ENCODE measurements around the gene HSD17B4. TPM values are rescaled to one million over a fixed set of nuclear protein-coding genes. Genes with fewer than 3 reads are reported as not detected.
"Not testable (repeated sequence)": the region's sequence is repeated elsewhere in the genome, so short reads cannot be mapped to it uniquely, and the experiment has no call there.

HSD17B4 gene
- 87.4 and 87.7 TPM in 2 replicates for total RNA-seq (2014; rRNA removed)
- 52.1 TPM for polyA plus RNA-seq (2012)

- DNase-seq (ENCODE audit: low read depth), result peak; percentile 80
Observed at GRCh38 chr5:119452373-119453039, at the start of gene HSD17B4. Gene HSD17B4 (plus strand): TSS chr5:119452497. CDS start chr5:119452576, 79 bp downstream.

- no peak for DNase-seq (ENCODE audit: low read depth)
Observed at GRCh38 chr5:119402555-119402954, 49.7 kb upstream of the HSD17B4 start.

GRCh38 chr5:119404033-119404432 is 48.3 kb upstream of the HSD17B4 start:
- no peak for DNase-seq (ENCODE audit: low read depth)

GRCh38 chr5:119405419-119405818 is 46.9 kb upstream of the HSD17B4 start:
- DNase-seq (ENCODE audit: low read depth), result no peak

GRCh38 chr5:119406551-119407110 is 45.7 kb upstream of the HSD17B4 start:
- DNase-seq (ENCODE audit: low read depth), result no peak

- DNase-seq (ENCODE audit: low read depth), result no peak
Observed at GRCh38 chr5:119409235-119409815, 43.0 kb upstream of the HSD17B4 start.

- no peak for DNase-seq (ENCODE audit: low read depth)
Observed at GRCh38 chr5:119410448-119411159, 41.7 kb upstream of the HSD17B4 start.

GRCh38 chr5:119411361-119412278 is 40.7 kb upstream of the HSD17B4 start:
- DNase-seq (ENCODE audit: low read depth), result peak; percentile 78

- no peak for DNase-seq (ENCODE audit: low read depth)
Observed at GRCh38 chr5:119412279-119413227, 39.7 kb upstream of the HSD17B4 start.

- DNase-seq (ENCODE audit: low read depth), result not testable (repeated sequence)
Observed at GRCh38 chr5:119414124-119414734, 38.1 kb upstream of the HSD17B4 start.

- peak; percentile 44 for DNase-seq (ENCODE audit: low read depth)
Observed at GRCh38 chr5:119417891-119418605, 34.2 kb upstream of the HSD17B4 start.

GRCh38 chr5:119418606-119419100 is 33.6 kb upstream of the HSD17B4 start:
- DNase-seq (ENCODE audit: low read depth), result no peak

GRCh38 chr5:119420169-119420568 is 32.1 kb upstream of the HSD17B4 start:
- no peak for DNase-seq (ENCODE audit: low read depth)

- DNase-seq (ENCODE audit: low read depth), result no peak
Observed at GRCh38 chr5:119426057-119426456, 26.2 kb upstream of the HSD17B4 start.

- DNase-seq (ENCODE audit: low read depth), result no peak
Observed at GRCh38 chr5:119427060-119427459, 25.2 kb upstream of the HSD17B4 start.

GRCh38 chr5:119427596-119427995 is 24.7 kb upstream of the HSD17B4 start:
- DNase-seq (ENCODE audit: low read depth), result not testable (repeated sequence)

GRCh38 chr5:119428166-119428565 is 24.1 kb upstream of the HSD17B4 start:
- not testable (repeated sequence) for DNase-seq (ENCODE audit: low read depth)

- DNase-seq (ENCODE audit: low read depth), result not testable (repeated sequence)
Observed at GRCh38 chr5:119428574-119428973, 23.7 kb upstream of the HSD17B4 start.

All from LHCN-M2 (cell line).